BLaER1 (cell line): ENCODE measurements around the gene NUP188.

Experiments
- H3K27ac ChIP-seq: shearing (Covaris generic); formaldehyde crosslinking; 2 replicates; pipeline ENCODE4 v1.8.1; 2022
- H3K27me3 ChIP-seq: shearing (Covaris generic); formaldehyde crosslinking; 2 replicates; pipeline ENCODE4 v1.8.1; 2022
- H3K36me3 ChIP-seq: shearing (Covaris generic); formaldehyde crosslinking; 2 replicates; pipeline ENCODE4 v1.8.1; 2022
- H3K4me1 ChIP-seq: shearing (Covaris generic); formaldehyde crosslinking; 2 replicates; pipeline ENCODE4 v1.8.1; 2022
- H3K4me2 ChIP-seq: shearing (Covaris generic); formaldehyde crosslinking; 2 replicates; pipeline ENCODE4 v1.8.1; 2022
- H3K4me3 ChIP-seq: shearing (Covaris generic); formaldehyde crosslinking; 2 replicates; pipeline ENCODE4 v1.8.1; 2022
- H3K9ac ChIP-seq: shearing (Covaris generic); formaldehyde crosslinking; 2 replicates; pipeline ENCODE4 v1.8.1; 2022
- H3K9me3 ChIP-seq: shearing (Covaris generic); formaldehyde crosslinking; 2 replicates; pipeline ENCODE4 v1.8.1; 2022
- H4K20me1 ChIP-seq: shearing (Covaris generic); formaldehyde crosslinking; 2 replicates; pipeline ENCODE4 v1.8.1; 2022
- Cebpa-rat ChIP-seq: shearing (Covaris generic); IDR thresholded peaks from 2 replicates; pipeline ENCODE4 v1.8.1; 2022

NUP188 gene

DNA sequence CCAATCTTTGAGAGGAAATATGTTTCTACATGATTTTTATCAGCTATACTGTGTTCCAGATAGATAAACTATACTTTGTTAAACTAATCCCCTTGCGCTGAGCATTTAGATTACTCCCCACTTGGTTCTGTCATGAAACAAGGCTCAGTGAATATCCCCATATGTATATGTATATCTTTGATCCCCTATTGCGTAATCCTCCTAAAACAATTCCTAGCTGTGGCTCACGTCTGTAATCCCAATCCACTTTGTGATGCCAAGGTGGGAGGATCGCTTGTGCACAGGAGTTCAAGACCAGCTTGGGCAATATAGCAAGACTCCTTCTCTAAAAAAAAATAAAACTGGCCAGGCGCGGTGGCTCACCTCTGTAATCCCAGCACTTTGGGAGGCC is 24.0 kb upstream of the NUP188 start:
- peaks cover 51% of the 10 kb centered on the region for H3K4me1 ChIP-seq
- no peaks in the 10 kb centered on the region for H4K20me1 ChIP-seq
- peak; percentile 90 for TF ChIP-seq Cebpa-rat
- H3K27me3 ChIP-seq = no peaks in the 10 kb centered on the region
- H3K36me3 ChIP-seq = 0 out of 2 replicates have a peak, but pooled peaks cover 9% of the 10 kb centered on the region
- H3K9me3 ChIP-seq = no peaks in the 10 kb centered on the region
- peak overlapping the region; percentile 97 for H3K4me2 ChIP-seq
- no peak overlapping the region; the same call in 1 of the 2 replicates for H3K4me3 ChIP-seq
- H3K9ac ChIP-seq = no peak overlapping the region
- no peak overlapping the region for H3K27ac ChIP-seq

DNA sequence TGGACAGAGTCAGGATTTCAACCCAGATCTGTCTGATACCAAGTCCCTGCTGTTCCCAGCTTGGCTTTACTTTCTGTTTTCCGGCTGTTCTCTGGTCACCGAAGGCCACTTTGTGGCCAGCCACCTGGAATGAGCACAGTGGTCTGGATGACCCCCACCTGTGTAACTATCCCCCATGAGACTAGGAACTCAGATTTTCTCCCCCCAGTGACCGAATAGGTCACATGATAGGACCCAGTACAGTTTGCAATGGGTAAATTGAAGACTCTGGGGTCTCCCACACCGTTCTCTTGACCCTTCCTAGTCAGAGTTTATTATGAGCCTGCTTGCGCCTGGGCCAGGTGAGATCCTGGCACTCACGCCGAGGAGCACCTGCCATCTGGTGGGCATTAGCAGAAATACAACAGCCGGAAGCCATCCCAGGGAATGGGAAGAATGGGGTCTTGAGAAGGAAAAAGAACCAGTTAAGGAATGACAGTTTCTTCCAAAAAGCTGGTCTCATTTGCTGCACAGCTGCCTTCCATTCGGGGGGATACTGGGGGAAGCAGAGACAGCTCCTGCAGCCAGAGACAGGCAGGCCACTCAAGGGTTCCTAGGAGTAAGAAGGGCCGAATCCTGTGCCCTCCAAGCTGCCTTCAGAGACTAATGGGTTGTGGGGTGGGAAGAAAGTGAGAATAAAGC is 19.6 kb upstream of the NUP188 start:
- Histone ChIP-seq H3K4me2 (no peak overlapping the region), H3K9me3 (no peaks in the 10 kb centered on the region), H3K9ac (no peak overlapping the region), H3K4me3 (no peak overlapping the region), H4K20me1 (no peaks in the 10 kb centered on the region), H3K4me1 (peaks cover 14% of the 10 kb centered on the region), H3K36me3 (peaks cover 19% of the 10 kb centered on the region; the same call in 1 of the 2 replicates), H3K27ac (no peak overlapping the region), H3K27me3 (no peaks in the 10 kb centered on the region)
- no peak for TF ChIP-seq Cebpa-rat

GRCh38 chr9:128928624-128929023 is 18.9 kb upstream of the NUP188 start:
- Histone ChIP-seq H3K4me3 (no peak overlapping the region), H3K9ac (no peak overlapping the region), H3K4me2 (no peak overlapping the region), H3K9me3 (no peaks in the 10 kb centered on the region), H3K27me3 (no peaks in the 10 kb centered on the region), H3K27ac (no peak overlapping the region), H4K20me1 (no peaks in the 10 kb centered on the region), H3K4me1 (peaks cover 7% of the 10 kb centered on the region; the same call in 1 of the 2 replicates), H3K36me3 (peaks cover 25% of the 10 kb centered on the region)
- TF ChIP-seq Cebpa-rat = no peak

GRCh38 chr9:128929560-128929959 is 17.9 kb upstream of the NUP188 start:
- Histone ChIP-seq H3K36me3 (peaks cover 34% of the 10 kb centered on the region), H4K20me1 (no peaks in the 10 kb centered on the region), H3K27ac (no peak overlapping the region), H3K9ac (no peak overlapping the region), H3K27me3 (no peaks in the 10 kb centered on the region), H3K4me1 (0 out of 2 replicates have a peak, but pooled peaks cover 5% of the 10 kb centered on the region), H3K4me2 (no peak overlapping the region), H3K9me3 (no peaks in the 10 kb centered on the region), H3K4me3 (no peak overlapping the region)
- no peak for TF ChIP-seq Cebpa-rat

GRCh38 chr9:128933731-128934130 is 13.8 kb upstream of the NUP188 start:
- no peak overlapping the region for H3K4me3 ChIP-seq
- no peak overlapping the region for H3K9ac ChIP-seq
- no peak for TF ChIP-seq Cebpa-rat
- H3K27ac ChIP-seq = no peak overlapping the region
- no peaks in the 10 kb centered on the region for H3K27me3 ChIP-seq
- H3K9me3 ChIP-seq = no peaks in the 10 kb centered on the region
- no peaks in the 10 kb centered on the region for H4K20me1 ChIP-seq
- no peaks in the 10 kb centered on the region for H3K4me1 ChIP-seq
- peaks cover 46% of the 10 kb centered on the region for H3K36me3 ChIP-seq
- no peak overlapping the region for H3K4me2 ChIP-seq

DNA sequence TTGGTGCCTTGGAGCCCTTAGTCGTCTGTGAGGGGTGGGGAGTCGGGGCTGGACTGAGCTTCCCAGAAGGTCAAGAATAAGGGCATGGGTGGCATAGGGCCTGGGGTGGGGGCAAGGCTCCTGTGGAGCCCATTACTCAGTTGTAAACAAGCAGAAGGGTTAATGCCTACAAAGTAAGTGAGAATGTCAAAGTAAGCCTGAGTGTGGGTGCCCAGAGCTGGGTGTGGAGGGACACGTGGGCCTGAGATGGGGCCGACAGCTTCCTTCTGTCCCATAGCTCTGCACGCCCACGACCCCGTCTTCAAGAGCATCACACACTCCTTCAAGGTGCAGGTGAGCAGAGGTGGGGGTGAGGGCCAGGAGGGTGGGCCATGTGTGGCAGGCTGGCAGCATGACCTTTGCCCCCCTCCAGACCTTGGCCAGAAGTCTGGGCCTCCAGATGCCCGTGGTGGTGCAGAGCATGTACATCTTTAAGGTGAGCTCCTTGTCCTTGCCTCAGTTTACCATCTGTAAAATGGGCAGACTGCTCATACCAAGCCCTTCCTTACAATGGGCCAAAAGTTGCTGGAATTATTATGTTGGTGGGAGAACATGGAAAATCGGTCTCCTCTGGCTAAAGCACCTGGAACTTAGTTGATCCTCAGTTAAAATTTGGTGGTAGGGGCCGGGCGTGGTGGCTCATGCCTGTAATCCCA is 11.2 kb upstream of the NUP188 start:
- H4K20me1 ChIP-seq = no peaks in the 10 kb centered on the region
- no peaks in the 10 kb centered on the region for H3K27me3 ChIP-seq
- no peak overlapping the region for H3K9ac ChIP-seq
- no peak for TF ChIP-seq Cebpa-rat
- no peak overlapping the region for H3K27ac ChIP-seq
- no peak overlapping the region for H3K4me3 ChIP-seq
- no peaks in the 10 kb centered on the region for H3K9me3 ChIP-seq
- H3K4me1 ChIP-seq = no peaks in the 10 kb centered on the region
- no peak overlapping the region for H3K4me2 ChIP-seq
- peaks cover 41% of the 10 kb centered on the region for H3K36me3 ChIP-seq

GRCh38 chr9:128937310-128938165 is 10.0 kb upstream of the NUP188 start:
- no peaks in the 10 kb centered on the region for H3K9me3 ChIP-seq
- no peak overlapping the region for H3K4me3 ChIP-seq
- H4K20me1 ChIP-seq = no peaks in the 10 kb centered on the region
- H3K4me2 ChIP-seq = no peak overlapping the region
- H3K36me3 ChIP-seq = peaks cover 53% of the 10 kb centered on the region
- H3K27ac ChIP-seq = no peak overlapping the region
- H3K4me1 ChIP-seq = no peaks in the 10 kb centered on the region
- no peak overlapping the region for H3K9ac ChIP-seq
- H3K27me3 ChIP-seq = no peaks in the 10 kb centered on the region
- no peak for TF ChIP-seq Cebpa-rat

DNA sequence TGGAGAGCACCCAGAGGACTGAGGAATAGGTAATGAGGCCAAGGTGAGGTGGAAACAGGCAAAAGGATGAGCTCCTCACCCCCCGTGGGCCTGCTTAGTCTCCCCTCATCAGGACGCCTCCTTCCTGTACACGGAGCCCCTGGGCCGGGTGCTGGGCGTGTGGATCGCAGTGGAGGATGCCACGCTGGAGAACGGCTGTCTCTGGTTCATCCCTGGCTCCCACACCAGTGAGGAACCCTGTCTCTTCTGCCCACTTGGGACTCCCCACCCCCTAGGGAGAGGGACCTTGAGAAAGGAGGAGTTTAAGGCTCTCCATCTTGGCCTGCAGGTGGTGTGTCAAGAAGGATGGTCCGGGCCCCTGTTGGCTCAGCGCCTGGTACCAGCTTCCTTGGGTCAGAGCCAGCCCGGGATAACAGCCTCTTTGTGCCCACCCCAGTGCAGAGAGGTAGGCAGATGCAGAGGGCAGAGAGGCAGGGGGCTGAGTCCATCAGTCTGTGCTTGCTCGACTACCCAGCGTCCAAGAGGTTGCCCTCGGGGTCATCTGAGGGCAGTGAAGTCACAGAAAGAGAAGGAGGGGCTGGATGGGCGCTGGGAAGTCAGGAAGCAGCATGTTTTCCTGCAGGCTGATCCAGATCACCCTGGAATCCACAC is 7.1 kb upstream of the NUP188 start:
- Histone ChIP-seq H3K4me1 (no peaks in the 10 kb centered on the region), H4K20me1 (no peaks in the 10 kb centered on the region), H3K9me3 (no peaks in the 10 kb centered on the region), H3K36me3 (peaks cover 51% of the 10 kb centered on the region), H3K4me3 (no peak overlapping the region), H3K27ac (no peak overlapping the region), H3K9ac (no peak overlapping the region), H3K27me3 (no peaks in the 10 kb centered on the region), H3K4me2 (no peak overlapping the region)
- no peak for TF ChIP-seq Cebpa-rat

GRCh38 chr9:128940946-128941755 is 6.3 kb upstream of the NUP188 start:
- Histone ChIP-seq H3K27me3 (no peaks in the 10 kb centered on the region), H3K4me1 (0 out of 2 replicates have a peak, but pooled peaks cover 1% of the 10 kb centered on the region), H3K4me3 (no peak overlapping the region), H3K9ac (0 out of 2 replicates have a peak overlapping the region, but pooled peaks have one; percentile 29), H3K36me3 (peaks cover 53% of the 10 kb centered on the region), H3K27ac (no peak overlapping the region), H3K4me2 (no peak overlapping the region), H3K9me3 (no peaks in the 10 kb centered on the region), H4K20me1 (no peaks in the 10 kb centered on the region)
- no peak for TF ChIP-seq Cebpa-rat
